ENCODE data around the gene IL34.
"Not testable (repeated sequence)": the region's sequence is repeated elsewhere in the genome, so short reads cannot be mapped to it uniquely, and the experiment has no call there.

The IL34 gene

GRCh38 chr16:70659546-70659945 lies 13.2 kb downstream of the IL34 start:
- DNase-seq (no peak), ATAC-seq (replicated peaks) (no peak)
- H3K4me3 Mint-ChIP-seq = no peak overlapping the region
- H3K27ac Mint-ChIP-seq = no peak overlapping the region
- peaks cover 7 to 9% of the 10 kb centered on the region in 2 donors for H3K27me3 Mint-ChIP-seq
- no peaks in the 10 kb centered on the region for H3K36me3 Mint-ChIP-seq
- H3K9me3 Mint-ChIP-seq = no peaks in the 10 kb centered on the region
- no peaks in the 10 kb centered on the region for H3K4me1 Mint-ChIP-seq

DNA sequence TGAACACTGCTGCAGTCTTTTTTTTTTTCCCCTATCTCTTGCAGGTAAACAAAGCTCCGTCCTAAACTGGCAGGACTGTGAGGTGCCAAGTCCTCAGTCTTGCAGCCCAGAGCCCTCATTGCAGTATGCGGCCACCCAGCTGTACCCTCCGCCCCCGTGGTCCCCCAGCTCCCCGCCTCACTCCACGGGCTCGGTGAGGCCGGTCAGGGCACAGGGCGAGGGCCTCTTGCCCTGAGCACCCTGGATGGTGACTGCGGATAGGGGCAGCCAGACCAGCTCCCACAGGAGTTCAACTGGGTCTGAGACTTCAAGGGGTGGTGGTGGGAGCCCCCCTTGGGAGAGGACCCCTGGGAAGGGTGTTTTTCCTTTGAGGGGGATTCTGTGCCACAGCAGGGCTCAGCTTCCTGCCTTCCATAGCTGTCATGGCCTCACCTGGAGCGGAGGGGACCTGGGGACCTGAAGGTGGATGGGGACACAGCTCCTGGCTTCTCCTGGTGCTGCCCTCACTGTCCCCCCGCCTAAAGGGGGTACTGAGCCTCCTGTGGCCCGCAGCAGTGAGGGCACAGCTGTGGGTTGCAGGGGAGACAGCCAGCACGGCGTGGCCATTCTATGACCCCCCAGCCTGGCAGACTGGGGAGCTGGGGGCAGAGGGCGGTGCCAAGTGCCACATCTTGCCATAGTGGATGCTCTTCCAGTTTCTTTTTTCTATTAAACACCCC lies 13.8 kb downstream of the IL34 start:
- H3K4me3 Mint-ChIP-seq = no peak overlapping the region
- DNase-seq (no peak), ATAC-seq (replicated peaks) (no peak)
- H3K4me1 Mint-ChIP-seq = no peaks in the 10 kb centered on the region
- H3K27me3 Mint-ChIP-seq = peaks cover 3 to 4% of the 10 kb centered on the region in 2 donors
- H3K9me3 Mint-ChIP-seq = no peaks in the 10 kb centered on the region
- H3K27ac Mint-ChIP-seq = peak overlapping the region; percentile 81
- H3K36me3 Mint-ChIP-seq = no peaks in the 10 kb centered on the region

GRCh38 chr16:70660672-70661350 lies 14.5 kb downstream of the IL34 start:
- ATAC-seq (replicated peaks) = no peak
- peaks cover 0 to 3% of the 10 kb centered on the region in 2 donors for H3K27me3 Mint-ChIP-seq
- no peak for DNase-seq
- no peaks in the 10 kb centered on the region for H3K9me3 Mint-ChIP-seq
- H3K36me3 Mint-ChIP-seq = peaks cover 0 to 1% of the 10 kb centered on the region in 2 donors
- no peak overlapping the region for H3K4me3 Mint-ChIP-seq
- H3K27ac Mint-ChIP-seq = peak overlapping the region; percentile 81
- no peaks in the 10 kb centered on the region for H3K4me1 Mint-ChIP-seq

GRCh38 chr16:70661534-70661917 lies 15.2 kb downstream of the IL34 start:
- H3K4me3 Mint-ChIP-seq = no peak overlapping the region
- no peaks in the 10 kb centered on the region for H3K9me3 Mint-ChIP-seq
- peaks cover 0 to 4% of the 10 kb centered on the region in 2 donors for H3K36me3 Mint-ChIP-seq
- H3K27ac Mint-ChIP-seq = no peak overlapping the region
- H3K27me3 Mint-ChIP-seq = peaks cover 0 to 3% of the 10 kb centered on the region in 2 donors
- no peaks in the 10 kb centered on the region for H3K4me1 Mint-ChIP-seq
- ATAC-seq (replicated peaks) (no peak), DNase-seq (no peak)

DNA sequence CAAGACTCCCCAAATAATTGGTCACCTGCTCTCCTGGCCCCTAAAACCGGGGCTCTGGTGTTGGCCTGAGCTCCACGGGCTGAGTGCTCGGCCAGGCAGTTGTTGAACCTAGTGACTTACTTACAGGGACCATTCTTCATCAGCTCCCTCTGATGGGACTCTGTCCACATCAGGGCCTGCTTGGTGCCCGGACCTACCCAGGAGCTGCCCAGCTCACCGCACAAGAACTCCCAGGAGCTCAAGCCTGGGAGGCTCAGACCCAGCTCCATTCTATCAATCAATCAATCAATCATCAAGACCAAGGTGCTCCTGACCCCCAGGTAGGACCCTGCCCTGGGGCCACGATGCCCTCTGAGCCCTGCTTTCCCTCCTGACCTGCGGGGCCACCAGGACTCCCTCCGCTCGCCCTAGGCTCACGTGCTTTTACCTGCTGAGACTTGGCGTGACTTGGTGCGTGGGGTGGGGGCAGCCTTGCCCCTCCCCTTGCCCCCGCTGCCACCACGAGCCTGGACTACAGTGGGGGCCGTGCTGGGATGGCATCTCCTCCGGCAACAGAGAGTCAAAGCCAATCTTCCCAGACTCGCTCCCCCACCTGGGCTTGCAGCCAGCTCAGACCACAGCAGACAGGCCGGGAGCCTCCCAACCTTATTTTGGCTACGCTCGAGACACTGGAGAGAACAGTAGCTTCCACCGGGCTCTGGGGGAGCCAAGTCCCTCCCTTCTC lies 15.7 kb downstream of the IL34 start:
- no peak overlapping the region for H3K27ac Mint-ChIP-seq
- ATAC-seq (replicated peaks) (no peak), DNase-seq (no peak)
- H3K36me3 Mint-ChIP-seq = peaks cover 0 to 4% of the 10 kb centered on the region in 2 donors
- no peaks in the 10 kb centered on the region for H3K27me3 Mint-ChIP-seq
- H3K4me1 Mint-ChIP-seq = no peaks in the 10 kb centered on the region
- no peaks in the 10 kb centered on the region for H3K9me3 Mint-ChIP-seq
- H3K4me3 Mint-ChIP-seq = no peak overlapping the region

DNA sequence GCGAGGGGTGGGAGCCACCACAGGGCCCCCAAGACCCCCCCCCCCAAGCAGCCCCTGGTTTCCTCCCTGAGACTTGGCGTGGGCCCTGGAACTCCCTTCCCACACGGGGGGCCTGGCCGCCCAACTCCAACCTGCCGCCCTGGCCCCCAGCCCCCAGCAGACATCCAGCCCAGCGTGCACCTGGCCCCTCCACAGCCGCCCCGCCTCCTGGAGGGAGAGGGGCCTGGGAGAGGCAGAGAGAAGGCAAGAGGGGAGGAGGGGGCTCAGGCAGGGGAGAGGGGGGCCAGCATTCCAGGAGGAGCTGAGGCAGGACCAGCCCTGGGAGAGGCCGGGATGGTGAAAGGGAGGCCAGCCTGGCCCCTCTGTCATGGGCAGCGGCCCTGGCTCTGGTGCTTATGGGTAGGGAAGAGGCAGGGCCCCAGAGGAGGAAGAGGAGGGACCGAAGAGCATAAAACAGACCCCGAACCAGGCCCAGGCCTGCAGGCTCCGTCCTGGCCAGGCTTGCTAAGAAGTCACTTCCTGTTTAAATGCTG lies 16.7 kb downstream of the IL34 start:
- no peak overlapping the region for H3K27ac Mint-ChIP-seq
- ATAC-seq (replicated peaks) (no peak), DNase-seq (no peak)
- H3K4me1 Mint-ChIP-seq = no peaks in the 10 kb centered on the region
- no peak overlapping the region for H3K4me3 Mint-ChIP-seq
- no peaks in the 10 kb centered on the region for H3K9me3 Mint-ChIP-seq
- peaks cover 0 to 4% of the 10 kb centered on the region in 2 donors for H3K36me3 Mint-ChIP-seq
- no peaks in the 10 kb centered on the region for H3K27me3 Mint-ChIP-seq

DNA sequence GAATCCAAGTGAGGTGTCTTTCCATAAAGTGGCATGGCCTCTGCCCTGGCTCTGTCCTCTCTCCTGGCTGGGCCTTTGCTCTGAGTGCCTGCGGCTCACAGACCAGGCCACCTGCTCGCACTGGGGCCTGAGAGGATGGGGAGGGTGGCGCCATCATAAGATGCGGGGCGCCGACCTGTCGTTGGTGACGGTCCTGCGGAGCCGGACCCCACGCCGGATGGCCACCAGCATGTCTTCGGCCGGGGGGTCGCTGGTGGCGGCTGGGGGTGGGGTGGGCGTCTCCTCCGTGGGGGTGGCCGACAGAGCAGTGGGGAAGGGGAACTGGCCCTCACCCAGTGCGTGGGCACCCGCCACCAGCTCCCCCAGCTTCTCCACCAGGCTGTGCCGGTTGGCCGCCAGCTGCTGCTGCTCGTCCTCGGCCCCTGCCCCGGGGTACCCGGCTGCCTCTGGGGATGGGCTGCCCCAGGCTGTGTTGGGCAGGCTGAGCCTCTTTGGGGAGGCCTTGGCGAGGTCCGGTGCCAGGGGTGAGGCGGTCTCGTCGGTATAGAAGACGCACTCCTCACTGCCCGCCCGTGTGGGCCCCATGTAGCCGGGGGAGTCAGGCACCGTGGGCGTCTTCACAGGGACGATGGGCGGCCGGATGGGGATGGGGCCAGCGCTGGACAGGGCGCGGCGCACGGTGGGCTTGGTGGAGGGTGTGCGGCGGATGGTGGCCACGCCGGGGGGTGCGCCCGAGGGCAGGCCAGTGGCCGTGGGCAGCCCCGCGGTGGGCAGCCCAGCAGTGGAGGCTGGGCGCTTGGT lies 17.4 kb downstream of the IL34 start:
- peaks cover under 1 to 2% of the 10 kb centered on the region in 2 donors for H3K9me3 Mint-ChIP-seq
- H3K27ac Mint-ChIP-seq = no peak overlapping the region
- H3K36me3 Mint-ChIP-seq = peaks cover 0 to 5% of the 10 kb centered on the region in 2 donors
- H3K27me3 Mint-ChIP-seq = no peaks in the 10 kb centered on the region
- no peak for DNase-seq
- no peak overlapping the region for H3K4me3 Mint-ChIP-seq
- ATAC-seq (replicated peaks) = no peak
- no peaks in the 10 kb centered on the region for H3K4me1 Mint-ChIP-seq

- Mint-ChIP-seq H3K27me3 (no peaks in the 10 kb centered on the region), H3K27ac (no peak overlapping the region), H3K4me3 (no peak overlapping the region), H3K36me3 (peaks cover 0 to 9% of the 10 kb centered on the region in 2 donors), H3K4me1 (no peaks in the 10 kb centered on the region), H3K9me3 (peaks cover 1 to 5% of the 10 kb centered on the region in 2 donors)
- DNase-seq (no peak), ATAC-seq (replicated peaks) (no peak)
Measured at GRCh38 chr16:70664325-70665112, 18.2 kb downstream of the IL34 start.

DNA sequence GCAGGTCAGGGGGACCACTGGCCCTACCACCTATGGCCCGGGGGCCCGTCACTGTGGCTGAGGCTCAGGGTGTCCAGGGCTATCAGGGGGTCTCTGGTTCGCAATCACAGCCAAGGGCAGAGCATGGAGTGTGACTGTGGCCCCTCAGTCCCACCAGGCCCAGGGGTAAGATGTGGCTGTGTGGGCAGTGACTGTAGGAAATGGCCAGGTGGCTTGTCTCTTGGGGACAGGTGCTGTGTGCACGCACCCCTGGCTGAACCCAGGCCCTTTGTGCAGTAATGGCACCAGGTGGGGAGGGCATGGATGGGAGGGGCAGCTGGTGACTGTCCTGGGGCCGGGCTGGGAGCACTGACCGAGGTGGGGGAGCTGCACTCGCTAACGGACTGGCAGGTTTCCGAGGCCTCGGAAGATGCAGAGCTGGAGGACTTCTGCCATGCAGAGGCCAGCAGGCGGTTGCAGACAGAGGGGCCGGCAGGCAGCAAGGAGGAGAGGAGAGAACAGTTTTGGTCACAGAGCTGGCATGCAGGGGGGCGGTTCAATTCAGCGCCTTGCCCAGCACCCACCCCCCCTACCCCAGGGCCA lies 18.8 kb downstream of the IL34 start:
- Mint-ChIP-seq H3K4me1 (no peaks in the 10 kb centered on the region), H3K4me3 (no peak overlapping the region), H3K27me3 (no peaks in the 10 kb centered on the region), H3K27ac (no peak overlapping the region), H3K9me3 (peaks cover 1 to 5% of the 10 kb centered on the region in 2 donors), H3K36me3 (peaks cover 0 to 9% of the 10 kb centered on the region in 2 donors)
- no peak for DNase-seq
- ATAC-seq (replicated peaks) = no peak

- Mint-ChIP-seq H3K27ac (no peak overlapping the region), H3K4me3 (no peak overlapping the region), H3K27me3 (no peaks in the 10 kb centered on the region), H3K4me1 (no peaks in the 10 kb centered on the region), H3K9me3 (peaks cover 1 to 5% of the 10 kb centered on the region in 2 donors), H3K36me3 (peaks cover 0 to 9% of the 10 kb centered on the region in 2 donors)
- ATAC-seq (replicated peaks) = no peak
- no peak for DNase-seq
Measured at GRCh38 chr16:70665806-70666735, 19.7 kb downstream of the IL34 start.

- Mint-ChIP-seq H3K27me3 (no peaks in the 10 kb centered on the region), H3K4me1 (no peaks in the 10 kb centered on the region), H3K4me3 (no peak overlapping the region), H3K9me3 (peaks cover 1 to 5% of the 10 kb centered on the region in 2 donors), H3K36me3 (peaks cover 0 to 9% of the 10 kb centered on the region in 2 donors), H3K27ac (no peak overlapping the region)
- ATAC-seq (replicated peaks) = no peak
- no peak for DNase-seq
Measured at GRCh38 chr16:70670175-70670574, 23.8 kb downstream of the IL34 start.

GRCh38 chr16:70670938-70671337 lies 24.6 kb downstream of the IL34 start:
- H3K27me3 Mint-ChIP-seq; H3K9me3 Mint-ChIP-seq; H3K27ac Mint-ChIP-seq; H3K4me1 Mint-ChIP-seq; ATAC-seq (replicated peaks); H3K36me3 Mint-ChIP-seq; DNase-seq; H3K4me3 Mint-ChIP-seq: not testable (repeated sequence)
